Fibroblast of skin of right quadriceps (primary cell): ENCODE measurements around the gene COL1A1.

Source experiments
- DNase-seq: peaks from one replicate; pipeline ENCODE4 v3.0.0-alpha.2; 2013

COL1A1 gene

GRCh38 chr17:50185631-50186471 lies 15.6 kb downstream of the COL1A1 start:
- DNase-seq: peak; percentile 50

- DNase-seq: peak; percentile 79
These were observed 16.6 kb downstream of the COL1A1 start for GRCh38 chr17:50184611-50185398.

GRCh38 chr17:50184064-50184463 lies 17.4 kb downstream of the COL1A1 start:
- DNase-seq: peak; percentile 66

GRCh38 chr17:50183421-50183994 lies 17.9 kb downstream of the COL1A1 start:
- peak; percentile 78 for DNase-seq

- DNase-seq: peak; percentile 66
These were observed 18.5 kb downstream of the COL1A1 start for GRCh38 chr17:50182783-50183420.

GRCh38 chr17:50181591-50182560 lies 19.6 kb downstream of the COL1A1 start:
- DNase-seq: peak; percentile 86

GRCh38 chr17:50181144-50181543 lies 20.3 kb downstream of the COL1A1 start:
- DNase-seq: no peak

- DNase-seq: no peak
These were observed 20.8 kb downstream of the COL1A1 start for GRCh38 chr17:50180620-50181019.

- DNase-seq: no peak
These were observed 21.3 kb downstream of the COL1A1 start for GRCh38 chr17:50180111-50180510.

- peak; percentile 90 for DNase-seq
These were observed 23.2 kb downstream of the COL1A1 start for GRCh38 chr17:50177983-50178834.

GRCh38 chr17:50177476-50177875 lies 24.0 kb downstream of the COL1A1 start:
- DNase-seq: no peak

- no peak for DNase-seq
These were observed 24.7 kb downstream of the COL1A1 start for GRCh38 chr17:50176559-50177357.

- no peak for DNase-seq
These were observed 26.2 kb downstream of the COL1A1 start for GRCh38 chr17:50175035-50175807.

- DNase-seq: no peak
These were observed 27.0 kb downstream of the COL1A1 start for GRCh38 chr17:50174444-50174843.

- DNase-seq: peak; percentile 85
These were observed 28.0 kb downstream of the COL1A1 start for GRCh38 chr17:50173335-50173941.

GRCh38 chr17:50172936-50173334 lies 28.5 kb downstream of the COL1A1 start:
- DNase-seq: no peak

GRCh38 chr17:50172130-50172529 lies 29.3 kb downstream of the COL1A1 start:
- no peak for DNase-seq

GRCh38 chr17:50171371-50172071 lies 29.9 kb downstream of the COL1A1 start:
- no peak for DNase-seq
